GM19468 (cell line): Measurements from ENCODE around the gene BCS1L.
"Not testable (repeated sequence)": the region's sequence is repeated elsewhere in the genome, so short reads cannot be mapped to it uniquely, and the experiment has no call there.

ENCODE experiments used
- ATAC-seq: cut with Tn5 transposase; IDR thresholded peaks from one replicate; pipeline ENCODE4 v1.9.1; 2021; ENCODE audit warnings: mild to moderate bottlenecking, moderate library complexity, moderate number of reproducible peaks; ENCODE audit not compliant: unreplicated experiment; ENCODE audit errors: extremely low read depth

The BCS1L gene

DNA sequence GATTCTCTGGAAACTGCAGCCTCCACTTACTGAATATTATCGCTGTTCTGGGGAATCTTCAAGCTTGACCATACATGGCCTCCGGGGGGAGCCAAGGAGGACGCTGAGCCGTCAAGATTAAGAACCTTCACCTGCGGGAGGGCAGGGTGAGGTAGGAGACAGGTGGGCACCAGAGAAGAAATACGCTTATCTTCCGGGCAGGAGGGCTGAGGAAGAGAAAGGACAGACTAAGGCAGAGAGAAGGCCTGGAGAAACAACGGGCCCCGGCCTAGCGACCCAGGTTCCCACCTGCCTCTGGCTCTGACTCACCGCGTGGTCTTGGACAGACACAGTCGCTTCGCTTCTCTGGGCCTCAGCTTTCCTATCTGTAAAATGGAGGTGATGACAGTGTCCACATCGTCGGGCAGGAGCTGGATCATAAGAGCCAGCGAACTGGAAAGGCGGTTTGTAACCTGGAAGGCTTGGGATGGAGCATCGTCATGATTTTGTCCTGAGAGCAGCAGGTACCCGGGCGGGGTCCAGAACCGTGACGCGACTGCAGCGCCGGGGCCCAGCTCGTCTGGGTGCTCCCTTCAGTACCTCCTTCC is 719 bp upstream of the BCS1L start:
- no peak for ATAC-seq

DNA sequence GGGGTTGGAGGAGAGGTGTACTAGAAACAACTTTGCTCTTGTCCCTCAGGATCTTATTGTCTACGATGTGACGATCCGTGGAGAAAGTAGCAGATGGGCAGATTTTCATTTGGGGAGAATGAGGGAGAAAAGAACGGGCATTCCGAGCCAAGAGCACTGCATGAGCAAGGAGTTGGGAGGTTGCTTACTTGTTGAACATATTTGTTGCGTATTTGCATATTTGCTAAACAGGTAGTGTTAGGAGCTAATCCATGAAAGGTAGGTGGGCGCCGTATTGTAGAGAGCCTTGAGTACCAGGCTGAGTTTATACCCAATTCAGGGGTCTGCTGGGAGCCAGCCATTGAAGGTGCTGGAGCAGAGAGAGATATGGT is 490 bp downstream of the BCS1L start:
- no peak for ATAC-seq

DNA sequence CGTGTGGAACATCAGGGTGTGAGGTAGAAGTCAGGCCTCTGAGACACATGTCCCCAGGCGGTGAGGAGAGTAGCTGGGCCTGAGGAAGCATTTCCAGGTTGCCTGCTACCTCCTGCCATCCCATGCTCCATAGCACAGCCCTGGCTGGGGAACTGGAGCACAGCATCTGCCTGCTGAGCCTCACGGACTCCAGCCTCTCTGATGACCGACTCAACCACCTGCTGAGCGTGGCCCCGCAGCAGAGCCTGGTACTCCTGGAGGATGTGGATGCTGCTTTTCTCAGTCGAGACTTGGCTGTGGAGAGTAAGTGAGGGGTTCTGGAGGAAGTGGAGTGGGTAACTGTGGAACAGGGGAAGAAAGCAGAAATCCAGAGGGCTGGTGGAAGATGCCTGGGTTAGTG is 2.9 kb downstream of the BCS1L start:
- ATAC-seq, result no peak

DNA sequence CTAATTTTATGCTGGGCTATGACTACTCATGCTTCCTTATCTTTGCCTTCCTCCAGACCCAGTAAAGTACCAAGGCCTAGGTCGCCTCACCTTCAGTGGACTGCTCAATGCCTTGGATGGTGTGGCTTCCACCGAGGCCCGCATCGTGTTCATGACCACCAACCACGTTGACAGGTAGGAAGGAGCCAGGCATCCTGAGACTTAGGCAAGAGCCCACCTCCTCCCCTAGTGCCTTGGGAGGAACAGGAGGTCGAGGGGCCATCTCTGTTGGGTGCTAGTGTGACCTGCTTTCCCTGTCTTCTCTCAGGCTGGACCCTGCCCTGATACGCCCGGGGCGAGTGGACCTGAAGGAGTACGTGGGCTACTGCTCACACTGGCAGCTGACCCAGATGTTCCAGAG is 3.3 kb downstream of the BCS1L start:
- ATAC-seq, result no peak

DNA sequence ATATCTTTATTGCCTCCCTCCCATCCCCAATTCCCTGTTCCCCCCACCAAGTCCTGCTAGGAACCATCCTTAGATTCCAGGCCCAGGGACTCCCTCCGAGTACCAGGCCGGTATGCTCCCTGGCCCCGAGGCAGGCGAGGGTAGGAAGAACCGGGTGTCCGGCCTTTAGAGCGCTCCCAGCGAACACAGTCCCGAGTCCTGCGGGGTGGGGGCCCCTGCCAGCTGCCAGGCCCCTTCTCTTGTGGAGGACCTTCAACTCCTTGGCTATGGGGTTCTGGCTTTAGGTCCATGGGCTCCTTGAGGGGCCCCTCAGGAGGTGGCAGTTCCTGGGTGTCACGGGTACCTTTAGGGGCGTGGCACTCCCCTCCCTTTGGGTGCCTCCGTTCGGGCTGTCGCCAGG is 4.4 kb downstream of the BCS1L start:
- no peak for ATAC-seq

DNA sequence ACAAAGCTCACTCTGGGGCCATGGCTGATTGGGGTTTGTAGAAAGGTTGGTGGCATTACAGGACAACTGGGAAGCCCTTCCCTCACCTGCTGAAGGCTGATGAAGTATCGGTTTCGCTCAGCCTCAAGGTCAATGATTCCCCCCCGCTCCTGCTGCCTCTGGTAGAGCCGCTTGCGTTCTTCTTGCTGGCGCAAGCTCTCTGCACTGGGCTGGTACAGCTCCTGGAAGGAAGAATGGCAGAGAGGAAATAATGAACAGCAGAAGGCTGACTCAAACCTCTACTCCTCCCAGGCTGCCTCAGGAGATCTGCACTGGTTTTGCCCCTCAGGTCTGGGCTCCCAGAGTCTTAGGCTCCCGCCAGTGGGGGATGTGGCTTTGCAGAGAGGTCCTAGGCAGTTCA is 5.2 kb downstream of the BCS1L start:
- ATAC-seq, result no peak

DNA sequence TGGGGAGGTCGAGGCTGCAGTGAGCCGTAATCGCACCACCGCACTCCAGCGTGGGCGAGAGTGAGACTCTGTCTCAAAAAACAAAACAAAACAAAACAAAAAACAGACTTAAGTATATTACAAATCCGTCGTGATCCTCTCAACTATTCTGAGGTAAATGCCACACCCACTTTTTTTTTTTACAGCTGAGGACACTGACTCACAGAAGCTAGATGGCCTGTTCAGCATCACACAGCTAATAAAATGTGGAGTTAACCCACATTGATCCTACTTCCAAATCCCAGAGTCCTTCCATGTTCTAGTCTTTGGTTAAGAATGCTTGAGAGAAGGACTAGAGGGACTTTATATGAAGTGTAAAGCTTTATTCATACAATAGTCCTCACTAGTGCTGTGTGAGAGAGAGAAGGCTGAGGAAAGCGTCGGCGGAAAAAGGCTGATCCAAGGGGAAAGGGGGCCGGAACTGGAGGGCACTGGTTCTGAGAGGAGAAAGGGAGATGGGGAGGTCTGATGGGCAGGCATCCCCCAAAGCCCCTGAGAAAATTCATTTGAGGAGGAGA is 11.7 kb downstream of the BCS1L start:
- no peak for ATAC-seq

DNA sequence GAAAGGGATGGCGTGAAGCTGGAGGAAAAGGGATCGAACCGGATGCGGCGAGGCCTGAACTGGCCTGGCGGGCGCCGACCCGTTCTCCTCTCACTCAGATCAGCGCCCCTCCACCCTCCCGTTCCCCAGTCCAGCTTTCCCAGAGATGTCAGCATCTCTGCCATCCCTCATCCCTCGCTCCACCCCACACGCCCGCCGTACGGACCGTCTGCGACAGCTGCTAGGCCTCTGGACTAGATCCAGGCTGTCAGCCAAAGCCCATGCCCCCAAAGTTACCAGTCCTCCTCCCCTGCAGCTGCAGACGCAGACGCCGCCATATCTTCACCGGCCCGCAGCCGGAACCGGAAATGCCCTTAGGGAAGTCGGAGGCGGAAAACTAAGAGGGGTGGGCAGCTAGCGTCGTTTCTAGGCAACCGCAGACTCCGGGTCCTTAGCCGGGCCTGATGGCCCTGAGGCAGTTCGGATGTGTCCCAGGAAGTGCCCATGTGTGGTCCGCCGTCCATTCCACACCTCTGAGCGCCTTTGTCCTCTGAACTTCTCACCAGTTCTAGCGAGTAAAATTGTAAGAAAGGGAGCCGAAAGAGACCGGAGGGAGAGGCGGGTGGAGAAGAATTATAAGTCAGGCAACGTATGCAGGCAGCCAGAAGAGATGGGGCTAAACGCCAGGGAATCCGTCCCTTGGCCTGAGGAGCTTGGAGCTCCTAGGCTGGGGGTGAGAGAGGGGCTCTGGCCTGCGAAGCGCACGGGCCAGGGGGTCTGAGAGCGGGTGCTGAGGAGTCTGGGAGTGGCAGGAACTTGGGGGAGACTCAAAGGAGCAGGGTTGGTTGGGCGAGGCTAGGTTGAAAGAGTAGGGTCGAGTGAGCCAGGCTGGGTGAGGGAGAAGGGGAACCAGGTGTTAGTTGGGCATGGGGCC is 12.4 kb downstream of the BCS1L start, which contains the start of the genes RNF25 and STK36:
Gene RNF25, minus strand, starts transcription at position 349 of the 913 bp plus-strand sequence. Its CDS starts 32 bp downstream, at position 317.
Gene STK36, plus strand, starts transcription at position 433 of the 913 bp plus-strand sequence. CDS start 744 bp downstream, outside the sequence.
- peak; percentile 84 for ATAC-seq

DNA sequence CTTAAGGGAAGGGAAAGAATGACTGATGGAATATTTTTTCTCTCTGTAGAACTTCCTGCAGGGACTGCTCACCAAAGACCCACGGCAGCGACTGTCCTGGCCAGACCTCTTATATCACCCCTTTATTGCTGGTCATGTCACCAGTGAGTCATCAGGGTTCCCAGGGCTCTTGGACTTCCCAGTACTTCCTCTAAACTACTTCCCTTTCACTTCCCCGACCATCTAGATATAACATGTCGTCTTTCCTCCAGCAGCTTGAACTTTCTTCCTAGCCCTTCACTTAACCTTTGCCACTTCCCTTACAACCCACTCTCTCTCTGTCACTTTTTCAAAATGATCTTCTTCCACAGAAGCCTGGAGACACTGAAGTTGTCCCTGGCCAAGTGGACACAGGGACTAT is 19.6 kb downstream of the BCS1L start:
- no peak for ATAC-seq

DNA sequence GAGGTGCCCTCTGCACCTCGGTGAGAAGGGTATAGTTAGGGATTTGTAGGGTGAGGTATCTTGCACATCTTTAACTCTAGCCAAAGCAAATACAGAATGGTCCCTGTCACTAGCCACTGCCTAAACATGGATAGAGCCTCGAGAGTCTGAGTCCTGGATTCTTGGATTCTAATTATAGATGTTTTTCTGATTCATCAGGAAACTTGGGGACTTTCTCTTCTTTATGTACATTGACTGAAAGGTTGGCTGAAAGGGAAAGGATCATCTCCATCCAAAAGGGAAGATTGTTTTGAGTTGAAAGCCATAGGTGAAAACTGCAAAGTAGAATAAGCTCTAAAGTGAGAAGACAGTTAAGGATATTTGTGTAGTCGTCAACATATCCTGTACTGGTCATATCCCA is 20.6 kb downstream of the BCS1L start:
- no peak for ATAC-seq

DNA sequence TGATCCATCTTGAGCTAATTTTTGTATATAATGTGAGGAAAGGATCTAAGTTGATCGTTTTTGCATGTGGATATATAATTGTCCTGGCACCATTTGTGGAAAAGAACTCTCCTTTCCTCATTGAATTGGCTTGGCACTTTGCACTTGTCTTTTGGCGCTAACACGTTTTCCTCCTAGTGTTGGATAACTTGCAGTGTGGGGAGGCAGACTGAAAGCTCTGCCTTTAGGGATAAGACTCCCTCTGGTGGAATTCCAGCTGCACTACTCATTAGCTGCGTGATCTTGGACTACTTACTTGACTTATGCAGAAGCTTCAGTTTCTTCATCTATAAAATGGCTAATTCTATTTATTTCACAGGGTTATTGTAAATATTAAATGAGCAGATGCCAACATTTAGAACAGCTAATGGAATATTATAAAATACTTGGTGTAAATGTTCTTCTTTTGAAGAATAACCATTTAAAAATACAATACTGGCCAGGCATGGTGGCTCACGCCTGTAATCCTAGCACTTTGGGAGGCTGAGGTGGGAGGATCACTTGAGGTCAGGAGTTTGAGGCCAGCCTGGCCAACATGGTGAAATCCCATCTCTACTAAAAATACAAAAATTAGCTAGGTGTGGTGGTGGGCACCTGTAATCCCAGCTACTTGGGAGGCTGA is 28.0 kb downstream of the BCS1L start:
- ATAC-seq, result not testable (repeated sequence)

DNA sequence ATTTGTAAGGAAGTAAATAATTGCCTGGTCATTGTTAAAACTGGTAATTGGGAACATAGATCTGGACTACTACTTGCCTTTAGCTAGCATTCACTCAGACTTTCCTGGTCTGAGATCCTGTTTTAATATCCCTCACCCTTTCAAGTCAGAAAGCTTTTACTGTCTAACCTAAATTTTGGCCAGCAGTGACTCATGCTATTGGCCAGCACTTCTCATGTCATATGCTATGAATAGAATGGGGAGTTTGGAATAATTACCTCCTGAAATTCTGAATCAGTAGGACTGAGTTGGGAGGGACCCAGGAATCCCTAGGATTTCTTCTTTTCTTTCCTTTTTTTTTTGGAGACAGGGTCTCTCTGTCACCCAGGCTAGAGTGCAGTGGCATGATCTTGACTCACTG is 31.8 kb downstream of the BCS1L start:
- ATAC-seq, result no peak

DNA sequence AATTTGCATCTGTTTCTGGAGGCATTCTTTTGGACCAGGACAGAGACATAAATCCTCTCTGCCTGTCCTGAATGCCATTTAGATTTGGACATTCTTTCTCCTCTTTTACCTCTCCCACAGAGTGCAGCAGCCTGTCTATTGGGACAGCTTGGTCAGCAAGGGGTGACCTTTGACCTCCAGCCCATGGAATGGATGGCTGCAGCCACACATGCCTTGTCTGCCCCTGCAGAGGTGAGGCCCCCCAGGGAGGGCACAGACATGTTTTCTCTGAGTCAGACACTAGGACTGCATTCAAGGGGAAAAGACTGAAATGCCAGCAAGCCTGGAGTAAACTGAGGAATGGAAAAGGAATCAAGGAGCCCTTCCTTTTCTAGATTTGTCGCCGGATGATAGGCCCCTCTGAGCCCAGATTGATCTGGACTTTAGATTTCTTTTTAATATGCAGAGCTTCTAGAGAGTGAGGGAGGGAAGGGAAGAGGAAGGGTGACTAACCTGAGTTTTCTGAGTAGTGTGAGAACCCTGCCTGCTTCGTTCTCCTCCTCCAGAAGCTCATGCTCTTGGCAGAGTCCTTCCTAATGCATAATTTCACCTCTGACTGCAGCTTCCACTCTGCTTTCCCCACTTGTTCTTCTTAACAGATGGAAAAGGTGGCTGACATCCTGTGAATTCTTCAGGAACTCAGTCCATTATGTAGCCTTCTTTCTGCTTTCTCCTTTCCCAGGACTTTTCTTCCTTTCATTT is 35.1 kb downstream of the BCS1L start:
- no peak for ATAC-seq

DNA sequence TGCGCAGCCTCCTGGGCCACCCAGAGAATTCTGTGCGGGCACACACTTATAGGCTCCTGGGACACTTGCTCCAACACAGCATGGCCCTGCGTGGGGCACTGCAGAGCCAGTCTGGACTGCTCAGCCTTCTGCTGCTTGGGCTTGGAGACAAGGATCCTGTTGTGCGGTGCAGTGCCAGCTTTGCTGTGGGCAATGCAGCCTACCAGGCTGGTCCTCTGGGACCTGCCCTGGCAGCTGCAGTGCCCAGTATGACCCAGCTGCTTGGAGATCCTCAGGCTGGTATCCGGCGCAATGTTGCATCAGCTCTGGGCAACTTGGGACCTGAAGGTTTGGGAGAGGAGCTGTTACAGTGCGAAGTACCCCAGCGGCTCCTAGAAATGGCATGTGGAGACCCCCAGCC is 39.4 kb downstream of the BCS1L start:
- no peak for ATAC-seq

DNA sequence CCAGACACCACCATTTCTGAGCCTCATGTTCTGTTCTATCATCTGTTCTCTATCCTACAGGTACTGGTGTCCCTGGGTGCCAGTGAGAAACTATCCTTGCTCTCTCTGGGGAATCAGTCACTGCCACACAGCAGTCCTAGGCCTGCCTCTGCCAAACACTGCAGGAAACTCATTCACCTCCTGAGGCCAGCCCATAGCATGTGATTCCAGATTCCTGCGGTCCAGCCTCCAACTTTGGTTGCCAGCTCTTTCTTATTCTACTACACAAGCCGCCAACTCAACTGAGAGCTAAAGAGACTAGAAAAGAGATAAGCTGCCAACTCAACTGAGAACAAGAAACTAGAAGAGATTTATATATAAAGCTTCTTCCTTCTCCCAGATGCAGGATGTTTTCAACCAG is 42.3 kb downstream of the BCS1L start:
- no peak for ATAC-seq

DNA sequence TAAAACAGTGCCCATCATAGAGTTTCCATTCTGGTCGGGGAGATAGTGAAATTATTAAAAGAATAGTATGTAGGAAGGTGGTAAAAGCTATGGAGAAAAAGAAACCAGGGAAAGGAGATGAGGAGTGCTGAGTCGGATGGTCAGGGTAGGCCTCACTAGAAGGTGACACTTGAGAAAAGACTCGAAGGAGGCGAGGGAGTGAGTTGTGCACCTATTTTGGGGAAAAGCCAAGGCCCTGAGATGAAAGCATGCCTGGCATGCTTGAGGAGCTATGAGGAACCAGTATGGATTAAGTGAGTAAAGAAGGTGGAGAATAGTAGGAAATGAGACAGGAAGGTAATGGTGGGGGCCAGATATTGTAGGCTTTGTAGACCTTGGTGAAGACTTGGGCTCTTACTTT is 43.9 kb downstream of the BCS1L start:
- ATAC-seq, result no peak

DNA sequence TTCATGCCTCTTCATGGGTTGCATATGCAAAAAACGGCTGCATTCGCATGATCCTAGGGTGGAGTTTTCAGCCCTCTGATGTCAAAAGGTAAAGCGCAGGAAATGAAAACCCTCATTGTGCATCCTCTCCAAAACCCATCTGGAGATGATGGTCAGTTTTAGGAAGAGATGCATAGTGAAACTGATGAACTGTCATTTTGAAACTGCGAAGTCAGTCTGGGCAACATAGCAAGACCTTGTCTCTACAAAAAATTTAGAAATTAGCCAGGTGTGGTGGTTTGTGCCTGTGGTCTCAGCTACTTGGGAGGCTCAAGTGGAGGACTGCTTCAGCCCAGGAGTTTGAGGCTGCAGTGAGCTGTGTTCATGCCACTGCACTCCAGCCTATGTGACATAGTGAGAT is 48.6 kb downstream of the BCS1L start:
- ATAC-seq, result no peak

DNA sequence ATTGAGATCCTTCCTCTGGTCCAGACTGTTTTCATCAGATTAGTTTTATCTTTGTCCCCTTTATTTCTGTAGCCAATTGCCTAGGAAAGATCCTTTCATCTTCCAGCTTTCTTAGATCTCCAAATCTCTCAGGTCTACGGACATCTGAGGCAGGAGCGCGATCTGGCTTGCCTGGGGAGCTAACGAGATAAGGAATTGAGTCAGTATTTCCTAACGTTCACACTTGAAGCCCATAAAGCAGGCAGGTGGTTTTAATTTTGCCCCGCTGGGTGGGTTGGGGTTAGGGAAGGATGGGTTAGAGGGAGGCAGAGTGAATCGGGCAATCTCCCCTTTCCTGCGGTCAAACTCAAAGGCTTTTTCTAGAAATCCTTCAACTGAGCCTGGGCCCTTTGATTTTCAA is 50.4 kb downstream of the BCS1L start:
- ATAC-seq, result no peak

DNA sequence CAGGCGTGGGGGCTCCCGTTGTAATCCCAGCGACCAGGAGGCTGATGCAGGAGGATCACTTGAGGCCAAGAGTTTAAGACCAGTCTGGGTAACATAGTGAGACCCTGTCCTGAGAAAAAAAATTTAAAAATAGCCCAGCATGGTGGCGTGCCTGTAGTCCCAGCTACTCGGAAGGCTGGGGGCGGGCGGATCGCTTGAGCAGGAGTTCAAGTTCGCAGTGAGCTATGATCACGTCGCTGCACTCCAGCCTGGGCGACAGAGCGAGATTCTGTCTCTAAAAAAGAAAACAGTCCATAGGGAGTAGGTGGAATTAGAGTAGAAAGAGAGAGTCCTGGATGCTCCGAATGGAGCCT is 50.8 kb downstream of the BCS1L start:
- no peak for ATAC-seq
